Mononuclear cell (primary cell): Measurements from ENCODE around the gene KRTAP1-1. TPM values are rescaled to one million over a fixed set of nuclear protein-coding genes. Genes with fewer than 3 reads are reported as not detected.
"Not testable (repeated sequence)": the region's sequence is repeated elsewhere in the genome, so short reads cannot be mapped to it uniquely, and the experiment has no call there.

Experiments used
- H3K27me3 ChIP-seq: 2 replicates; pipeline ENCODE4 v1.6.0; 2011; ENCODE audit warnings: low read length, control low read depth; ENCODE audit not compliant: insufficient read depth
- H3K4me1 ChIP-seq: 2 replicates; pipeline ENCODE4 v1.5.1; 2011; ENCODE audit warnings: mild to moderate bottlenecking, low read length, control low read depth; ENCODE audit not compliant: insufficient read depth
- H3K4me3 ChIP-seq: 2 replicates; pipeline ENCODE4 v1.5.1; 2011; ENCODE audit warnings: mild to moderate bottlenecking, low read length, moderate library complexity
- H3K9me3 ChIP-seq: 2 replicates; pipeline ENCODE4 v1.5.1; 2011; ENCODE audit warnings: low read depth, mild to moderate bottlenecking, control low read depth, low read length
- total RNA-seq: library from RNA; depleted of rRNA; stranded (reverse); fragments of >200 nt; gene quantifications from one replicate; pipeline ENCODE4 v1.2.3, GENCODE V29; 2012

The KRTAP1-1 gene
- total RNA-seq, 1 donor, result not detected

DNA sequence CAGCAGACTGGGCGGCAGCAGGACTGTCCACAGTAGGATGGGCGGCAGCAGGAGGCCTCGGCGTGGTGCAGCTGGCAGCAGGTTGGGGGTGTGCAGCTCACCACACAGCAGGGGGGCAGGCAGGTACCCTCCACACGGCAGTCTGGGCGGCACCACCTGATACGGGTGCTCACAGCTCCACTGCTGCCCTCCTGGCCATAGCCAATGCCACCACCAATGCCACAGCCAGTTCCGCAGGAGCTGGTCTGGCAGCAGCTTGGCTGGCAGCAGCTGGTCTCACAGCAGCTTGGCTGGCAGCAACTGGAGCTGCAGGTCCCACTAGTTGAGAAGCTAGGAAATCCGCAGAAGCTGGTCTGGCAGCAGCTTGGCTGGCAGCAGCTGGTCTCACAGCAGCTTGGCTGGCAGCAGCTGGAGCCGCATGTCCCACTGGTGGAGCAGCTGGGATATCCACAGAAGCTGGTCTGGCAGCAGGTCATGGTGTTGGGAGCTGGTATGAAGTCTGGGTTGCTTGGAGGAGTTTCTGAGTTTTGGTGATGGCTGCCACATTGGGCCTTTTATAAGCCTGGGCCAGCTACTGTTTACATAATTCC, 6.8 kb downstream of the KRTAP1-1 start, which contains the start of gene KRTAP1-3:
Gene KRTAP1-3, minus strand, starts transcription at position 529 of the 590 bp plus-strand sequence. Its CDS starts 53 bp downstream, at position 476.
- not testable (repeated sequence) for H3K9me3 ChIP-seq, H3K4me3 ChIP-seq, H3K27me3 ChIP-seq, H3K4me1 ChIP-seq

DNA sequence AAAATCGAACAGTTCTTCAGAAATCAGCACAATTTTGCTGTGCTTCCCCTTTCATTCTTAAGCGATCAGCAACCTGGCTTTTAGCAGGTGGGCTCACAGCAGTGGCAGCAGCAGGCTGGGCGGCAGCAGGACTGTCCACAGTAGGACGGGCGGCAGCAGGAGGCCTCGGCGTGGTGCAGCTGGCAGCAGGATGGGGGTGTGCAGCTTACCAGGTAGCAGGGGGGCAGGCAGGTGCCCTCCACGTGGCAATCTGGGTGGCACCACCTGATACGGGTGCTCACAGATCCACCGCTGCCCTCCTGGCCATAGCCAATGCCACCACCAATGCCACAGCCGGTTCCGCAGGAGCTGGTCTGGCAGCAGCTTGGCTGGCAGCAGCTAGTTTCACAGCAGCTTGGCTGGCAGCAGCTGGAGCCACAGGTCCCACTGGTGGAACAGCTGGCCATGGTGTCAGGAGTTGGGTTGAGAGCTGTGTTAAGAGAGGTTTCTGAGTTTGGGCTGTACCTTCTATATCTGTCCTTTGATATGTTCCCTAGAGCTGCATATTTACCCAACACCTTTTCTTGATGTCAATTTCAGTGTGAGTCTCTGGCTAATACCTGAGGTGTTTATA, 11.5 kb downstream of the KRTAP1-1 start, which contains the start of gene KRTAP1-4:
Gene KRTAP1-4, minus strand, starts transcription at position 563 of the 613 bp plus-strand sequence. Its CDS starts 117 bp downstream, at position 446.
- Histone ChIP-seq H3K27me3 (peaks cover 4% of the 10 kb centered on the region), H3K9me3 (no peaks in the 10 kb centered on the region), H3K4me3 (no peak within 1 kb of the TSS)

GRCh38 chr17:41026715-41027471, 14.4 kb downstream of the KRTAP1-1 start, which contains the start of gene KRTAP1-5:
KRTAP1-5 (minus strand) TSS chr17:41027208; CDS start chr17:41027155, 53 bp downstream.
- Histone ChIP-seq H3K4me1 (no peaks in the 10 kb centered on the region), H3K4me3 (no peak within 1 kb of the TSS), H3K27me3 (peaks cover 4% of the 10 kb centered on the region), H3K9me3 (no peaks in the 10 kb centered on the region)

More for the DNA sequence above, 11.5 kb downstream of the KRTAP1-1 start, which contains the start of gene KRTAP1-4:
- no peaks in the 10 kb centered on the region for H3K4me1 ChIP-seq

DNA sequence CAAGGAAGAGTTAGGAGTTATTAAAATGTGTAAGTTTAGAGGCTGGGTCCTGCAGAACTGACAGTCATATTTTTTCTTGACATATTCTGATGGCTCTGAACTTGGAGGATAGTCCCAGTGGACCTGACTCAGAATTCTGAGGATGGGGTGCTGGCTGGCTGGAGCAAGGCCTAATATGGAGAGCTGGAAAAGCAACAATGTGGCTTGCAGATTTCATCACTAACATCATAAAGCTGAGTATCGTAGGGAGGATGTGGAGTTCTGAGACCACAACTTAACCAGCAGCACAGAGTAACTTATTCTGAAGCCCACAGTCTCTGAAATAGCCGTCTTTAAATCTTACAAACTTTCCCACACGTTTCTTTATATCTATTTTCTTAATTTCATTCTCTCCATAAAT, 16.6 kb downstream of the KRTAP1-1 start:
- Histone ChIP-seq H3K4me3 (no peak overlapping the region), H3K27me3 (peaks cover 4% of the 10 kb centered on the region), H3K9me3 (no peaks in the 10 kb centered on the region), H3K4me1 (no peaks in the 10 kb centered on the region)

- Histone ChIP-seq H3K4me3 (no peak overlapping the region), H3K9me3 (no peaks in the 10 kb centered on the region), H3K27me3 (no peaks in the 10 kb centered on the region), H3K4me1 (no peaks in the 10 kb centered on the region)
Observed at GRCh38 chr17:41020336-41020735, 20.9 kb downstream of the KRTAP1-1 start.

- no peaks in the 10 kb centered on the region for H3K27me3 ChIP-seq
- no peaks in the 10 kb centered on the region for H3K9me3 ChIP-seq
- no peaks in the 10 kb centered on the region for H3K4me1 ChIP-seq
- no peak overlapping the region for H3K4me3 ChIP-seq
Observed at GRCh38 chr17:41019415-41019814, 21.8 kb downstream of the KRTAP1-1 start.

DNA sequence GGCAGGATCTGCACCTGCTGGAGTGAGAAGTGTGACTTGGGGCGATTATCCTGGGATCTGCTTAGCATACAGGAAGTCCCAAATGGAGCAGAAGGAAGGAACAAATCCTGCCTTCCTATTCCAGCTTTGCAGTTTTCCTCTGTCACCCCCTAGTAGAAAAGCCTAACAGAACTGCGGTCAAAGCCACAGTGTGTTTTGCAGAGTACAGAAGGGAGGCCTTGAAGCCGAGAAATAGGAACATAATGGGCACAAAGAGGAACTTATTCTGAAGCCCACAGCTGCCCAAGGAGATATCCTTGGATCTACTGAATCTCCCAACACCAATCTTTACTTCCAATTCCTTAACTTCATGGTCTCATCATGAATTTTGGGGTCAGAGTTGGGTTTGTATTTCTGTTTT, 22.7 kb downstream of the KRTAP1-1 start:
- no peaks in the 10 kb centered on the region for H3K27me3 ChIP-seq
- H3K4me3 ChIP-seq, result no peak overlapping the region
- H3K4me1 ChIP-seq, result no peaks in the 10 kb centered on the region
- no peaks in the 10 kb centered on the region for H3K9me3 ChIP-seq

GRCh38 chr17:41016578-41017215, 24.6 kb downstream of the KRTAP1-1 start:
- no peaks in the 10 kb centered on the region for H3K4me1 ChIP-seq
- no peak overlapping the region for H3K4me3 ChIP-seq
- no peaks in the 10 kb centered on the region for H3K9me3 ChIP-seq
- H3K27me3 ChIP-seq, result no peaks in the 10 kb centered on the region

DNA sequence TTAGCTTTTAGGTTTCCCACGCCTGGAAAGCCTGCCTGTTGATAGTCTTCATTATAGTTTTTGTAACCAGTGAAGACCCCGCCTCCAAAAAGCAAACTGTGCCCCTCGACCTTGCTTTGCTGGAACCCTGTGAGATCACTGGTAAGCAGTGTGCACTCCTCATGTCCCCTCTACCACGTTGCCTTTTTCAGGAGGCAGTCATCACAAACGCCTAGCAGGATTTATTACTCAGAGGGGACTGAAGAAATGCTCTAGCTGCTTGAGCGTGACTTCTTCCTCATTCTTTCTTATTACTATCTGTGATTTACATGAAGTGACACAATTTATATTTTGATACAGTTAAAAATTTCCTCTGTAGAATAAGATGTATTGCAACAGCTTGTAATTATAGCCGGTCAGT, 25.8 kb downstream of the KRTAP1-1 start:
- Histone ChIP-seq H3K4me3 (no peak overlapping the region), H3K27me3 (no peaks in the 10 kb centered on the region), H3K4me1 (no peaks in the 10 kb centered on the region), H3K9me3 (no peaks in the 10 kb centered on the region)

DNA sequence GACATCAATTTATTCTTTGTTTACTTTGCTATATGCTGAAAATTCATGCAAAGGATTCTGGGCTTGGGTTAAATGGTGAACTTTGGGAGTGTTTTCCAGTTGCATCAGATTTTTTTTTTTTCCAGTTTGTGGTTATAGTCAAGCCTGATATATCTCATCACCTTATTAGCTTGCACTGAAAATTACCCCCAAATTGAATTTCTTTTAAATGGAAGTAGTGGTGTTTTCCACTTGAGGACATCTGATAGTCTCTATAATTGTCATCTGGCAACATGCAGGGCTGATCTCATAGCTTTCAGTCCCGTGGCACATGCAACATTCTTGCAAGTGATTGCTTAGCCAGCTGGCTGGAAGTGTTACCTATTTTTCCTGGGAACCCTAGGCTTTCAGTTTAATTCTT, 27.6 kb downstream of the KRTAP1-1 start:
- H3K9me3 ChIP-seq, result no peaks in the 10 kb centered on the region
- no peak overlapping the region for H3K4me3 ChIP-seq
- H3K27me3 ChIP-seq, result no peaks in the 10 kb centered on the region
- H3K4me1 ChIP-seq, result no peaks in the 10 kb centered on the region

DNA sequence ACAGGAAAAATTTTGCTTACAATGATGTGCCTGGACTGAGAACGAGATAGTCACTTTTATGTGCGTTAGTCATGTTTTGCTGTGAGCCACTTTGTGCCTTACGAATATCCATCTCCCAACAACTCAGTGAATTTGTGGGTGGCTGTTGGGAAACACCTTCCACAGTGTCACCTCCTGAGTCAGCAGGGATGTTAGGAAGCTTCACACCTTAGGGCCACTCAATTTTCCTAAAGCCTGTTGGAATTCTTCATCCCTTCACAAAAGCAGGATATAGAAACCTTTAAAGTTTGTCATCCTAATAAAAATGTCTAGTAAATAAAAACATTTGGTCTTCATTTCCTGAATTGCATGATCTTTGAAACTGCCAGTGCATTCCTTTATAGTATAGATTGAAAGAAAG, 28.1 kb downstream of the KRTAP1-1 start:
- Histone ChIP-seq H3K27me3 (no peaks in the 10 kb centered on the region), H3K4me1 (no peaks in the 10 kb centered on the region), H3K4me3 (no peak overlapping the region), H3K9me3 (no peaks in the 10 kb centered on the region)

DNA sequence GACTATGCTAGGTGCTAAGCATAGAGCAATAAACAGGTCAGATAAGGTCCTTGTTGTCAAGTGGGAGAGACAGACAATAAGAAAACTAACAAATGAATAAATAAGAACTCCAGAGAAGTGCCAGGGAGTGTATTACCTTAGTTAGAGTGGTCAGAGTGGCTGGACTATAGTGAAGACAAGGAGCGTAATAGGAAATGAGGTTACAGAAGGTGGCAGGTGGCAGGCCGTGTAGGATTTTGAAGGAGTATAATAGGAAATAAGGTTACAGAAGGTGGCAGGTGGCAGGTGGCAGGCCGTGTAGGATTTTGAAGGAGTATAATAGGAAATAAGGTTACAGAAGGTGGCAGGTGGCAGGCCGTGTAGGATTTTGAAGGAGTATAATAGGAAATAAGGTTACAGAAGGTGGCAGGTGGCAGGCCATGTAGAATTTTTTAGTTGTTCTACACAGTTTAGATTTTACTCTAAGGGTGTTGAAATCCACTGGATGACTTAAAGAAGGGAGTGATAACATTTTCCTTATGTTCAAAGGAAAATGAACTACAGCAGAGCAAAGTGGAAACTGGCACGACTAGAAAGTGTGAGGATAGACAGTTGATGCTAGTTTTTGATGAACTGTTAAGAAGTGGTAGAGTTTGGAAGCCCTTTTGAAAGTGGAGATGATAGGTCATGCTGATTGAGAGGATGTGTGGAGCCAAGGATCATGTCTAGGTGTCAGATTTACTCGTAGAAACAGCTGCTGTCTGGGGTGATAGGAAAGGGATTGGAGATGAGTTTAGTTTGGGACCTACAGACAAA, 28.7 kb downstream of the KRTAP1-1 start:
- H3K27me3 ChIP-seq, result no peaks in the 10 kb centered on the region
- no peaks in the 10 kb centered on the region for H3K9me3 ChIP-seq
- no peak overlapping the region for H3K4me3 ChIP-seq
- H3K4me1 ChIP-seq, result no peaks in the 10 kb centered on the region

DNA sequence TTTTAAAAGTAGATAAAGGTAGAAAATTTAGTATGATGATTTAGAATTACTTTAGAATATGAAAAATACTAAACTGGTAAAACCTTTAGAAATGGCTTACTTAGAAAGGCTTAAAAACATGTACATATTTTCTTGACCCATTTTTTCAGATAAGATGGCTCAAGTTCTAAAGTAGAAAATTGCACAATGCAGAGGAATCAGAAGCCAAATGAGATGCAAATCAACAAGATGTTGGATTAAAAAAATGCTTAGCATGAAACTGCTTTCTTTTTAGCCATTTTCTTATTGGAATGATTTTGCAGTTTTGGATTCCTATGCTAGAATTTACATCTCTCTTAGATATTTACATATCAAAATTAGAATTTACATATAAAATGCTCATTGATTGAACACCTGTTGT, 30.8 kb downstream of the KRTAP1-1 start:
- no peaks in the 10 kb centered on the region for H3K9me3 ChIP-seq
- H3K4me1 ChIP-seq, result no peaks in the 10 kb centered on the region
- no peak overlapping the region for H3K4me3 ChIP-seq
- peaks cover 2% of the 10 kb centered on the region for H3K27me3 ChIP-seq

DNA sequence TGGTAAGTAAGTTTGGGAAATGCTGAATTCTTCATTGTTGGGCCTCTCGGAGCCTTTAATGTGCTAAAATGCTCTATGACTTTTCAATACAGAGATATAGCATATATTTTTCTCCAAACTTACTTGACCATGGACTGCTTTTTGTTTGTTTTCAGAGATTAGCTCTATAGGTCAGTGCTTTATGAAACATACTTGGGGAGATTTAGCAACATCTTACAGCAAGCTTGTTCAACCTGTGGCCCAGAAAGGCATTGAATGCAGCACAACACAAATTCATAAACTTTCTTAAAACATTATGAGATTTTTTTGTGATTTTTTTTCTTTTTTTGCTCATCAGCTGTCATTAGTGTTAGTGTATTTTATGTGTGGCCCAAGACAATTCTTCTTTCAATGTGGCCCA, 31.3 kb downstream of the KRTAP1-1 start:
- Histone ChIP-seq H3K4me1 (no peaks in the 10 kb centered on the region), H3K27me3 (peaks cover 2% of the 10 kb centered on the region), H3K4me3 (no peak overlapping the region), H3K9me3 (no peaks in the 10 kb centered on the region)
